GM21360 (cell line): Measurements from ENCODE around the gene AP3D1.

Source experiments
- ATAC-seq: cut with Tn5 transposase; IDR thresholded peaks from one replicate; pipeline ENCODE4 v1.9.1; 2021; ENCODE audit warnings: mild to moderate bottlenecking, moderate library complexity; ENCODE audit not compliant: unreplicated experiment

The AP3D1 gene

DNA sequence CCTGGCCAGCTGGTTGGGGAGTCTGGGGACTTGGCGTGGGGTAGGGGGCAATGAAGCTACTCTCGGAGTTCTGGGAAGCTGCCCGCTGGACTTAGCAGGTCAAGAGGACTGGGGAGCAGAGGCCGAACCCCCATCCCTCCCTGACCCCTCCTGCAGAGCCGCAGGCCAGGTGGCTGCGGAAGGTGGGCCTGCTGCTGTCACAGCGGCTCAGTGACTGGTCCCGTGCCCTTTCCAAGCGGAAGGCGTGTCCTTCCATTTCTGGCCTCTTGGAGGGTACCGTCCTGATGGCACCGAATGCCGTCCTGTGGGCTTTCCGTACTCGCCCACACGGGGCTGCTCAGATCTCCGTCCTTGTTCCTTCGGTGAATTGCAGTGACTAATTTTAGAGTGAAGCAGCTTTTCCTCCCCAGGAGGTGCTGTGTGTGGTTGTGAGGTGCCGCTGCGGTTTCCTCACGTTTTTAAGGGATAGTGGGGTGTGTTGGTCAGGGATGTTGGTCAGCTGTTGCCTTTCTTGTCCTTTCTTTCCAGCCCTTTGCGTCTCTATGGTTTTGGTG lies 33.1 kb upstream of the AP3D1 start:
- ATAC-seq, result no peak

GRCh38 chr19:2181633-2181997 lies 30.2 kb upstream of the AP3D1 start:
- no peak for ATAC-seq

DNA sequence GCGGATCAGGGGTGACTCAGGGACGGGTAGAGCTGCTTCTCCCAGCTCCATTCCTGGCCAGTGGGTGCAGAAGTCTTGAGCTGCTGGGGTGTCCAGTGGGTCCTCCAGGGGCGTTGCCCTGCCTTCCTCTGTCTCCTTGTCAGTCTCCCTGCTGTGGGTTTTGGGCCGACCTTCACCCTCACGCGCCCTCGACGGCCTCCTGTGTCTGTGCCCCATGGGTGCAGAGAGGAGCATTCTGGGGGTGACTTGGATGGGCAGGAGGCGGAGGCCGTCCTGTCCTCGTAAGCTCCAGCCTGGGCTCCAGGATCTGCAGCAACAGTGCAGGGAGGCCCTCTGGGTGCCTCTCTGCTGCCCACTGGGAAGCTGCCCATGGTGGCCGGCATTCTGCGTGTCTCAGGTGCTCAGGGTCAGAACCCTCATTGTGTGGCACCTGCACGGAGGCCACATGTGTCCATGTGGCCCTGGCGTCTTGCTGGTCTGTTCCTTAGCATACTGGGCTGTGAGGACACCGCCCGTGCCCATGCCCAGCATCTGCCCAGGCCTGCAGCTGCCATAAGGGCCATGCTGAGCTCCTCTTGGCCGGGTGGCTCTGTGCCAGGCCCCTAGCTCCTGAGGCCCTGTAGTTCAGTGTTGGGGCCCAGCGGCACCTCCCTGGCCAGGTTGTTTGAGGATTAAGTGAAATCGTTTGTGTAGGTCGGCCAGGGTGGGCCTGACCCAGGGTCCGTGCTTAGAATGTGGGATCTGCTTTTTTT lies 29.7 kb upstream of the AP3D1 start:
- no peak for ATAC-seq

DNA sequence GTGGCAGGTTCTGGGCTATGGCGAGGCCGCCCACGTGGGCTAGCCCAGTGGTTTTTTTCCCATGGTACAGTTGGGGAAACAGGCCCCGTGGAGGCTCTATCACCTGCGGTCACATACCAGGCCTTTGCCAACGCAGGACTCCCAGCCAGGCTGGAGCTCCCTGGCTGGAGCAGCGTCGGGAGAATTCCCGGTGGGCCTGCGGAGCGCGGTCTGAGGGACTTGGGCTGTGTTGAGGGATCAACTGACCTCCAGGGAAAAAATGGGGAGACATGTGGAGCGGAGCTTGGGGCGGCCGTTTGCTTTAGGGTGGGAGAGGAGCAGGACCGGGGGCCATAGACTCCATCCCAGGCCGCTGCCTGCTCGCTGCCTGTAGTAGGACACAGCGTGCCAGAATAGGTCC lies 28.7 kb upstream of the AP3D1 start:
- ATAC-seq, result no peak

DNA sequence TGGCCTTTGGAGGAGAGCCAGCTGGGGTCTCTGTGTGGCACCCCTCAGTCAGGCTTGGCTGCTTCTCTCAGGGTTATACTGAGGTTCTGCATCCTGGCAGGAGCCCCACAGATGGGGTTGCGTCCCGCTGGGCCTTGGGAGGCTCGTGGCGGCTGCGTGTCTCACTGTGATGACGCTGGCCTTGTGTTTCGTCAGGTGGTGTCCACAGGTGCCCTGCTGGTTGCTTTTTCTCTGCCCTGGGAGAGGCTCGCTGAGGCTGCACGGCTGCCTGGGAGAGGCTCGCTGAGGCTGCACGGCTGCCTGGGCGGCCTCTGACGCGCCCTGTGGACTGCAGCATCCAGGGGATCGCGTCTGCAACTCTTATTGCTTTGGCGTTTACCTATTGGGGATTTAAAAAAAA lies 27.7 kb upstream of the AP3D1 start:
- no peak for ATAC-seq

- no peak for ATAC-seq
These were observed 25.1 kb upstream of the AP3D1 start for GRCh38 chr19:2176337-2176994.

DNA sequence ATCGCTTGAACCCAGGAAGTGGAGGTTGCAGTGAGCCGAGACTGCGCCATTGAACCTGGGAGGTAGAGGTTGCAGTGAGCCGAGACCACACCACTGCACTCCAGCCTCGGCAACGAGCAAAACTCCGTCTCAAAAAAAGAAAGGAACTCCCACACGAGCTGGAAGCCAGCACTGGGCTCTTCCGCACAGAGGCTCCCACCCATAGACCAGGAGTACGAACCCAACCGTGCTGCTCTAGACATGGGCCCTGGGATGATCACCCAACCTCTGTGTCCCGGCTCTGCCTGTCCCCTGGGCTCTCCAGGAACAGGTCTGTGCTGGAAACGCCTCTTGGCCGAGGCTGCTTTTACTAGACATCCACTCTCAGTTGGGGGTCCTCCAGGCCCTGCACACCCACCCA lies 24.4 kb upstream of the AP3D1 start:
- ATAC-seq, result no peak

GRCh38 chr19:2173767-2174577 lies 22.6 kb upstream of the AP3D1 start:
- ATAC-seq, result no peak

DNA sequence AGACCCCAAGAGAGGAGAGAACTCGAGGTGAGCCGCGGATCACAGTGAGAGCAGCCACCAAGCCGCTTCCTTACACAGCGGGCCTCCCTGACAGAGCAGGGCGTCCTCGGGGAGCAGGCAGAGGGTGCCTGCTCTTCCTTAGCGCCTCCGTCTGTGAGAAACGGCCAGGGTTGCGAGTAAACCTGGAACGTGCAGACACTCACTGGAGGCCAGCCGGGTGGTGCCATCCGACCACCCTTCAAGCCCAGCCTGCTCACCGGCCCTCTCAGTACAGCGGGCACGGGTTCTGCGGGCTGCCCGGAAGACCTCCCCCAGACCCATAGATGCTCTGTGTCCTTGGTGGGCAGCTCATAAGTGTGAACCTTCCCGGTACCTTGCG lies 22.0 kb upstream of the AP3D1 start:
- ATAC-seq, result no peak

DNA sequence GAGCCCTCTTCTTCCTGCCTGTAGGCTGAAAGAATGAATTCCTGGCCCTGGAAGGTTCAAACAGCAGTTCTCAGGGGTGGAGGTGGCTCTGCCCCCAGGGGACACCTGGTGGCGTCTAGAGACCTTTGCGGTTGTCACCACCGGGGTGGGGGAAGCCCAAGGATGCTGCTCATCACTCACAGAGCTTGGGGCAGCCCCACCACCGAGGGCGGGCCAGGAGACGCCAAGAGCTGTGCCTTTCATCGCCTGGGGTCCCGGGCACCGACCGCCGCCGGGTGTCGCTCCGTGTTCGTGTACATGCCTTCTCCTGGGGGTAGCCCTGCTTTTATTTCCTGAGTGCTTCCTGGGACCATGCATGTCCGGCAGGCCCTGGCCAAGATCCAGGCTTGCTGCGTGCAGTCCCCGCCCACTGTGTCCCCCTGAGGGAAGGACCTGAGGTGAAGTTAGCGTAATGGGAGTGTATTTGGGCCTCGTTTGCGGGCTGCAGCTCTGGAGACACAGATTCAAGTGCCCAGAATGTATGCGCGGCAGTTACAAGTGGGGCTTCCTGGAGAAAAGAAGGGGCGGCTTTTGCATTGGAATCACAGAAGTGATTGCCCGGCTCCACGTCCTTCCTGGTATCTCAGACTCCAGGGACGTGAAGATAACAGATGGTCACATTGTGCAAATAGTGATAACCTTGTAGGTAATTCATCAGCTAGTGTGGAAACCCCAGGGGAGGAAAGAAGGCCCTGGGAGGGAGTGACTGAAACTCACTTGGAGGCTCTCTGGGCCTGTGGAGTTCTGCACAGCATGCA lies 20.2 kb upstream of the AP3D1 start:
- peak; percentile 44 for ATAC-seq

DNA sequence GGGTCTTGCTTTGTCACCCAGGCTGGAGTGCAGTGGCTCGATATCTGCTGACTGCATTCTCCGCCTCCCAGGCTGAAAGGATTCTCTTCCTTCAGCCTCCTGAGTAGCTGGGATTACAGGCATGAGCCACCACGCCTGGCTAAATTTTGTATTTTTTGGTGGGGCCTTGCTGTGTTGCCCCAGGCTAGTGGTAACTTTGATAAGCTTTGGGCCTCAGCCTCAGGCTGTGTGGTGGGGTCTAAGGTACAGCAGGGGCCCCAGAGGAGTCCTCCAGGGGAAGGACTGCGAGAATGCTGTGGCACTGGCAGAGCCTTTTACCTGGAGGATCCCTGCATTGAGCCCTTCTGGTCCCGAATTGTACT lies 19.6 kb upstream of the AP3D1 start:
- peak; percentile 1 for ATAC-seq

DNA sequence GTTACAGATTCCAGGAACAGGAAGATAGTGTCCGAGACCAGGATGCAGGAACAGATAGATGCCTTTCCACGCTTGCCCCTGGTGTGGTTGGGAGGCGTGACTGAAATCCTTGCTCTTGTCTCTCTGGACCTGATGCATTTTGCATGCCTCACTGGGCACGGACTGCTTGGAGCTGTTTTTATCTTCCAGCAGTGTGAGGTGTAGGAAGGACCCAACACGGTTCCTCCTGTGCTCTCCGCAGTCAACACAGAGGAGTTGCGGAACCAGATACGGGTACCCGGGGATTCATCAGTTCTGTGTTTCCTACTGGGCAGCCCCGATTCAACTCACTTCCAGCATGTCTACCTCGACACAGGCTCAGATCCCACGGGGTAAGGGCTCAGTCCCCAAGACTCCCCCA lies 18.9 kb upstream of the AP3D1 start:
- no peak for ATAC-seq

- ATAC-seq, result peak; percentile 43
These were observed 17.5 kb upstream of the AP3D1 start for GRCh38 chr19:2168619-2169424.

GRCh38 chr19:2167896-2168618 lies 16.7 kb upstream of the AP3D1 start:
- no peak for ATAC-seq

DNA sequence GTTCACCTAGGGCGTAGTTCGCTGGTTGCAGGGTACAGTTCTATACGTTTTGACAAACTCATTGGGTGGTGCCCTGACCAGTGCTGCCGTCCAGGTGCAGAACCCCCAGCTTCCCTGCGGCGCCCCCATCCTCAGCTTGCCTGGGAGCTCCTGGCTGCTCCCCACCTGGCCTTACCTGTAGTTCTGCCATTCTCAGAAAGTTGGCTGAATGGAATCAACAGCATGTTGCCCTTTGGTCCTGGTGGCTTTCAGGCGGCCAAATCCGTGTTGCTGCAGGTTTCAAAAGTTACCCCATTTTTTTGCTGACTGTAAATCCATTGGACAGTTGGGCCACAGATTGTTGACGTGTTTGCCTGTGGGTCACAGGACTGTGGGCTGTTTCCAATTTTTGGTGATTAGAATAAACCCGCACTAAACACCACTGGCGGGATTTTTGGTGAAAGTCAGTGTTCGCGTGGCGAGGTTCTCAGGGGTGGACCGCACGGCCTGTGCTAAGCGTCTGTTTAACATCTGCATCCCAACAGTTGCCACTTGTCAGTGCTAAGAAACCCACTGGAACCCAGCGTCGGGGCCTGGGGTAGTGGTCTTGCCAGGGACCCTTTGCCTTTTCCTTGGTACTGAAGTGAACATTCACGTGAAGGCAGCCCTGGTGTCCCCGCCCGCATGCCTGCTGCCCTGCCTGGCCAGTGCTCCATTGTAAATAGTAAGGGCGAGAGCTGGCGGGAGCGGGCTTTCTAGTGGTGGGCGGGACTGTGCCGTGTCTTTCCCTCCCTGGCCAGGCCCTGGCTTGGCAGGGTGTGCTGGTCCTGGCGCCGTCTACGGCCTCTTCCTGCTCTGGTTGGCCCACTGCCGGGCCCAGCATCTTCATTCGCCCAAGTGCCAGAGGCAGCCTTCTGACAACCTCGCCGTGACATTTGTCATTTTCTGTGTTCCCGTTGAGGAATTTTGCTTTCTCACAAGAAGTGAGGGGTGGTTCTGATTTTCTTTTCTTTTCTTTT lies 15.7 kb upstream of the AP3D1 start:
- no peak for ATAC-seq

DNA sequence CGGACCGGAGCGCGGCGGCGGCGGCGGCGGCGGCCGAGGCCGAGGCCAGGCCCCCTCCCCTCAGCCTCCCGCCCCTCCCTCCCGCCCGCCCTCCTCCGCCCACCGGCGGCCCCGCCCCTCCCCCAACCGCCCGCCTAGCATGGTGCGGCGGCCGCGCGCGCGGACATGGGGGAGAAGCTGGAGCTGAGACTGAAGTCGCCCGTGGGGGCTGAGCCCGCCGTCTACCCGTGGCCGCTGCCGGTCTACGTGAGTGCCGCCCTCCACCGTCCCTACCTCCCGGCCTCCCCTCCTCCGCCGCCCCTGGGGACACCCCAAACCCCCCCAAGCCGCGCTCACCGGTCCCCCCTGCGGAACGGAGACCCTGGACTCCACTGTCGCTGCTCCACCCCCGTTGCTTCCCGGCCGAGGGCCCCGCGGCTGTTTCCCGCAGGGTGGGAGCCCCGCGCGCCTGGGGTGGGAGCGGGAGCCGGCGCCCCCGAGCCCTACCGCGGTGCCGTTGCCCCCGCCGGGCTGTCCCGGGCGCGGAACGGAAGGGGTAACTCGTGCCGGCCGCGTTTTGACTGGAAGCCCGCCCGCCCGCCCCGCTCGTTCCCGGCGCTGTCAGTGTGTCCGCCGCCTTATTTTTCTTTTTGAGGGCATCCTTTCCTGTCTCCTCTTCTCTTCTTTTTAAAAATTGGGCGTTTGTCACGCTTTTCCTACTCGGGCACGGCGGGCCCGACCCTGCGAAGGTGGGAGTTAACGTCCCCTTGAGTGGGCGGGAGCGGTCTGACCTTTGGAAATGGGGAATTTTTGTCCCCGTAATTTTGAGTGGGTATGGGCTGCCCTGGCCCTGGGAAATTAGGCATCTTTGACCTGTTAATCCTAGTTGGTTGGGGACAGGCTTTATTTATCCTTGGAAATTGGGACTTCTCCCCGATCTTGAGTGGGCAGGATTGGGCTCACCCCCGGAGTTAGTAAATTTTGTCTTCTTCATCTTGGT lies 12.9 kb upstream of the AP3D1 start:
- no peak for ATAC-seq

- ATAC-seq, result no peak
These were observed 9.0 kb upstream of the AP3D1 start for GRCh38 chr19:2160379-2160778.
